ENCODE data around the gene MYDGF.
A peak's percentile ranks its signal among the peaks of the same experiment; 100 is the strongest.

The MYDGF gene

GRCh38 chr19:4609878-4610511 lies 60.1 kb downstream of the MYDGF start:
- peak in 1 of 58 donors; percentile 29 for DNase-seq
